Left ventricle myocardium inferior (tissue), 1 donor: Measurements from ENCODE around the gene GPC3. TPM values are rescaled to one million over a fixed set of nuclear protein-coding genes. Genes with fewer than 3 reads are reported as not detected.

Experiments used
- DNase-seq: peaks from one replicate; pipeline ENCODE4 v3.0.0-alpha.2; 2020
- H3K27ac ChIP-seq: fragments of 200-600 bp; replicated peaks from 2 replicates; pipeline ENCODE4 v1.8.0; 2021
- H3K27me3 ChIP-seq: fragments of 200-600 bp; 2 replicates; pipeline ENCODE4 v1.8.0; 2021; ENCODE audit warnings: low read depth
- H3K36me3 ChIP-seq: fragments of 200-600 bp; 2 replicates; pipeline ENCODE4 v1.8.0; 2021
- H3K4me1 ChIP-seq: fragments of 200-600 bp; 2 replicates; pipeline ENCODE4 v1.8.0; 2021
- H3K4me3 ChIP-seq: fragments of 200-600 bp; 2 replicates; pipeline ENCODE4 v1.8.0; 2021; ENCODE audit warnings: mild to moderate bottlenecking, moderate library complexity
- H3K9me3 ChIP-seq: fragments of 200-600 bp; replicated peaks from 2 replicates; pipeline ENCODE4 v1.8.0; 2021
- intact Hi-C: fragments of 100-400 bp; cut with micrococcal nuclease; formaldehyde crosslinking; loops from one replicate; pipeline ENCODE4 v1.11.0; 2022
- total RNA-seq: library from RNA; stranded (reverse); fragmentation: NEBNext Ultra II Directional; extraction: Animal tissue kit (Norgen Biotek cat#: 25700); gene quantifications from one replicate; pipeline ENCODE4 v1.2.1, GENCODE V29; 2021
- TF ChIP-seq, protein P1 (sequence below): fragments of 200-600 bp; IDR thresholded peaks from 2 replicates; pipeline ENCODE4 v1.8.0; 2021; ENCODE audit warnings: antibody characterized with exemption, mild to moderate bottlenecking, borderline replicate concordance
- donor health status: DM: no; HTN: yes; CAD: no; lungs with severe emphysema.

Gene GPC3
- total RNA-seq, 1 donor from 2014 or later, result 5.4 TPM

DNA sequence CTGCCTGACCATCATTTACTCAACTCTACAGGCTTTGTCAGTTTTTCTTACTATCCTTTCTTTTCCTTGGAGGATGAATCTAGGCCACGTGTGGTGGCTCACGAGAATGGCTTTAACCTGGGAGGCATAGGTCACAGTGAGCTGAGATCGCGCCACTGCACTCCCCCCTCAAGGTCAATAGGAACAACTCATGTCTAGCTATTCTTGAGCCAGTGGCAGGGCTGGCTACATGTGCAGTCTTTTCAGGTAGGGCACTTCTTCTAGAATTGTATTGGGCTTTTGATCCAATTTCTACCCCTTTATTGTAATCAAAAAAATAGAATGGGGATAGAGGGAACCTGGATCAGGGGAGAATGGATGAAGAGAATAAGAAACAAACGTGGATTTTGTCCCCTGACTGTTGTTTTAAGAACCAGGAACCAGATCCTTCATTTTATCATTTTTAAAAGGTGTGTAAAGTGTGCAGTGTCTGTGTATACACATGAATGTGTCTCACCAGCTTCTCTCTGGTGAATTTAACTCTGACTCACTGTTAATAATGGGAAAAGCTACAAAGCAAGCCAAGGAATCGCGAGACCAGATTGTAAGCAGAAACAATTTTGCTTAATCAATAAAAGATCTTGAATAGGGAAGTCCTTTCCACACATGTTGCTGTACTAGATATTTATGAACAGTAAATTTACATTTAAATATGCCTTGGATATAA is 286.2 kb downstream of the GPC3 start:
- no peak for DNase-seq
- TF ChIP-seq, protein P1, sequence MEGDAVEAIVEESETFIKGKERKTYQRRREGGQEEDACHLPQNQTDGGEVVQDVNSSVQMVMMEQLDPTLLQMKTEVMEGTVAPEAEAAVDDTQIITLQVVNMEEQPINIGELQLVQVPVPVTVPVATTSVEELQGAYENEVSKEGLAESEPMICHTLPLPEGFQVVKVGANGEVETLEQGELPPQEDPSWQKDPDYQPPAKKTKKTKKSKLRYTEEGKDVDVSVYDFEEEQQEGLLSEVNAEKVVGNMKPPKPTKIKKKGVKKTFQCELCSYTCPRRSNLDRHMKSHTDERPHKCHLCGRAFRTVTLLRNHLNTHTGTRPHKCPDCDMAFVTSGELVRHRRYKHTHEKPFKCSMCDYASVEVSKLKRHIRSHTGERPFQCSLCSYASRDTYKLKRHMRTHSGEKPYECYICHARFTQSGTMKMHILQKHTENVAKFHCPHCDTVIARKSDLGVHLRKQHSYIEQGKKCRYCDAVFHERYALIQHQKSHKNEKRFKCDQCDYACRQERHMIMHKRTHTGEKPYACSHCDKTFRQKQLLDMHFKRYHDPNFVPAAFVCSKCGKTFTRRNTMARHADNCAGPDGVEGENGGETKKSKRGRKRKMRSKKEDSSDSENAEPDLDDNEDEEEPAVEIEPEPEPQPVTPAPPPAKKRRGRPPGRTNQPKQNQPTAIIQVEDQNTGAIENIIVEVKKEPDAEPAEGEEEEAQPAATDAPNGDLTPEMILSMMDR, result no peak
- intact Hi-C loops, result no loop called here
- H3K27ac ChIP-seq, result no peak overlapping the region
- H3K36me3 ChIP-seq, result no peaks in the 10 kb centered on the region
- H3K27me3 ChIP-seq, result no peaks in the 10 kb centered on the region
- no peaks in the 10 kb centered on the region for H3K9me3 ChIP-seq
- no peak overlapping the region for H3K4me3 ChIP-seq
- H3K4me1 ChIP-seq, result no peaks in the 10 kb centered on the region

DNA sequence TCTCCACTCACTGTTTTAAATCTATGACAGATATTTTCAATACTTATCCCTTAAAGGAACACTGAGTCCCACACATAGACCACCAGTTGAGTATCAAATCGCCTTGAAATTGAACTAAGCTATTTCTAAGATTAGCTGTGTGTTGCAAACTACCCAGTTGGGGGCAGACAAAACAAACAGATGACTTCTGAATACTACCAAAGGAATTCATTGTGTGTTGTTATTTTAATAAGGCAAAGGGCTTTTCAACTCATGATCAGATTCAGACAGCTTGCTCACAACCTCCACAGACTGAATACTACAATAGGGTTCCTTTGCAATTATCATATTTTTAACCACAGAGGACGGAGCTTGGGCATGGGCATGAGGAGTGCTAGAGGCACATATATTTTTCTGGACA is 287.1 kb downstream of the GPC3 start:
- no peak for DNase-seq
- no peak overlapping the region for H3K4me3 ChIP-seq
- intact Hi-C loops, result no loop called here

DNA sequence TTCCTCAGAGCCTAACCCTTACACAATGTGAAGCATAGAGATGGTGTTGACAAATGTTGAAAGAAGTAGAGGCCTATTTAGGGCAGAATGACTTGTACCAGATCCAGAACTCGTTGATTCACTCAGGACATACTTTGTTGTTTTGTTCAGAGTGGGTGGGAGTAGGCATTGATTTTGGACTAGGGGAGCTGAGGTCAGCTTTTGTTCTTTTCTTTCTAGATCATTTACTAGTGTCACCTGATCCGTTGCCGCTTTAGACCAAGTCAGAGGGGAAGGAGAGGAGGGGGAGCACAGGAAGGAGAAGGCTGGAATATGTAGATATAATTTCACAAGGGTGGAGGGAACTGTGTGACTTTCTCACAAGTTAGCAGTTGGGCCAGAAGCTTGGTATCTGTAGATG is 287.7 kb downstream of the GPC3 start:
- no peaks in the 10 kb centered on the region for H3K9me3 ChIP-seq
- H3K4me3 ChIP-seq, result no peak overlapping the region
- TF ChIP-seq, protein P1, result no peak
- H3K27me3 ChIP-seq, result no peaks in the 10 kb centered on the region
- H3K27ac ChIP-seq, result no peak overlapping the region
- no peaks in the 10 kb centered on the region for H3K4me1 ChIP-seq
- DNase-seq, result no peak
- H3K36me3 ChIP-seq, result no peaks in the 10 kb centered on the region
- intact Hi-C loops, result no loop called here

More for the DNA sequence above, 287.1 kb downstream of the GPC3 start:
- Histone ChIP-seq H3K27ac (no peak overlapping the region), H3K36me3 (no peaks in the 10 kb centered on the region), H3K27me3 (no peaks in the 10 kb centered on the region), H3K4me1 (no peaks in the 10 kb centered on the region), H3K9me3 (no peaks in the 10 kb centered on the region)
- TF ChIP-seq, protein P1, result peak; percentile 25

DNA sequence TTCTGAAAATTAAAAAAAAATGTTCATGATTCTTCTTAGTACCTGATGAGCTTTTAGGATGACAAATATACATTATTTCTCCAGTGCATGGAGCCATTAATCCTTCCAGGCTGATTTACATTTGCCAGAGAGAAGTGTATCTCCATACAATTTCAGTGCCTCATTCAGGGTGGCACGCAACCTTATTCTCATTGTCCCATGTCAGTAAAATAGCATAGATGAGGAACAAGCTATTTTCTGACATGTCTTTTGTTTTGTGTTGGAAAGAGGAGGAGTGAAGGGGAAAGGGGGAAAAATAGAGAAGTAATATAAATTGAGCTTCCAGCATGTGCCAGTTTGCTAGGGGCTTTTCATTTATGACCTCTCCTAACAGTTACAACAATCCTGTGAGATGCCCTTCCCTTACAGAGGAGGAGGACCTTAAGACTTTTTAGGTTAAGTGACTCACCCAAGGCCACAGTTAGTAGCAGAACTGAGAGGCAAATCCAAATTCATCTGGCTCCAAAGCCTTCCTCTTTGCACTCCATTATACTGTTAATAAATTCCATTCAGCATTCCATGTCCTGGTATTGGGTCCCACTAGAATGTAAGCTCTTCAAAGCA is 295.3 kb downstream of the GPC3 start:
- Histone ChIP-seq H3K27ac (no peak overlapping the region), H3K9me3 (no peaks in the 10 kb centered on the region), H3K27me3 (no peaks in the 10 kb centered on the region), H3K4me1 (no peaks in the 10 kb centered on the region), H3K36me3 (no peaks in the 10 kb centered on the region), H3K4me3 (no peak overlapping the region)
- no peak for DNase-seq
- TF ChIP-seq, protein P1, result no peak
- intact Hi-C loops, result no loop called here

DNA sequence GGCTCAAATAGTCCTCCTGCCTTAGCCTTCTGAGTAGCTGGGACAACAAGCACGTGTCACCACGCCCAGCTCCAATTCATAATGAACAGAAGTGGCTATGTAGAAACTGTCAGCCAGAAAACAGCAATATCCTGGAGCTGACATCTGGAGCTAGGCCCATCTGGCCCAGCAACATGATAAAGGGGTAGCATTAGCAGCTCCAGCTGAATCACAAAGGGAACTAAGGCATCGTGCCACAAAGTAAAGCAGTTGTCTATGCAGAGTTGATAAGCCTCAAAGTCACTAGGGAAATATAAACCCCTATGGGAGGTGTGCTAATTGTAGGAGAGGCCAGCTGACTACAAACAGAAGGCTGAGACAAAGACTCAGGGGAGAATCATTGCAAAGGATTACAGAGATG is 299.6 kb downstream of the GPC3 start:
- no peak overlapping the region for H3K27ac ChIP-seq
- H3K9me3 ChIP-seq, result no peaks in the 10 kb centered on the region
- no peaks in the 10 kb centered on the region for H3K4me1 ChIP-seq
- DNase-seq, result no peak
- intact Hi-C loops, result no loop called here
- H3K4me3 ChIP-seq, result no peak overlapping the region
- no peaks in the 10 kb centered on the region for H3K27me3 ChIP-seq
- TF ChIP-seq, protein P1, result no peak
- H3K36me3 ChIP-seq, result no peaks in the 10 kb centered on the region
